GM12878 (cell line): ENCODE results near the gene TOP2B.

Experiments
- BHLHE40 ChIP-seq, 2 experiments: fragments of 450-650 bp in 1 of 2; IDR thresholded peaks; 2 replicates each; pipeline ENCODE4 v1.6.1; 2011 to 2017; ENCODE audit warnings: low read depth in 2 of 2, borderline replicate concordance in 1 of 2, improper control_type of control experiment in 1 of 2, low read length in 1 of 2, mild to moderate bottlenecking in 1 of 2
- EGR1 ChIP-seq, 2 experiments: IDR thresholded peaks; 1 replicate in 1 of 2; 2 replicates in 1 of 2; pipeline ENCODE4 v1.6.1; 2011 to 2012; ENCODE audit warnings: low read depth in 2 of 2, low read length in 2 of 2, borderline replicate concordance in 1 of 2, mild to moderate bottlenecking in 1 of 2, moderate library complexity in 1 of 2
- ESRRA ChIP-seq: IDR thresholded peaks from 2 replicates; pipeline ENCODE4 v1.6.1; 2012; ENCODE audit warnings: mild to moderate bottlenecking, low read length, improper control_type of control experiment
- EZH2 ChIP-seq: IDR thresholded peaks from 2 replicates; pipeline ENCODE4 v1.6.1; 2012; ENCODE audit warnings: low read depth, mild to moderate bottlenecking, control low read depth, inconsistent platforms, low read length, borderline replicate concordance; ENCODE audit not compliant: control insufficient read depth
- MTA3 ChIP-seq: IDR thresholded peaks from 2 replicates; pipeline ENCODE4 v1.6.1; 2012; ENCODE audit warnings: low read length, inconsistent platforms, borderline replicate concordance
- MYC ChIP-seq: IDR thresholded peaks from 2 replicates; pipeline ENCODE4 v1.6.1; 2011; ENCODE audit warnings: mild to moderate bottlenecking, low read length, moderate library complexity, inconsistent platforms; ENCODE audit not compliant: insufficient read depth, insufficient replicate concordance, insufficient read length, severe bottlenecking
- NFIC ChIP-seq: IDR thresholded peaks from 2 replicates; pipeline ENCODE4 v1.6.1; 2012; ENCODE audit warnings: low read depth, mild to moderate bottlenecking, inconsistent platforms, low read length, moderate library complexity
- RAD21 ChIP-seq: IDR thresholded peaks from 2 replicates; pipeline ENCODE4 v1.6.1; 2011; ENCODE audit warnings: mild to moderate bottlenecking, low read depth, low read length, moderate library complexity; ENCODE audit not compliant: insufficient read depth
- RAD51 ChIP-seq: fragments of 450-650 bp; IDR thresholded peaks from 2 replicates; pipeline ENCODE4 v1.6.1; 2016; ENCODE audit warnings: moderate library complexity, mild to moderate bottlenecking, inconsistent platforms
- RFX5 ChIP-seq: IDR thresholded peaks from 2 replicates; pipeline ENCODE4 v1.6.1; 2011; ENCODE audit warnings: low read depth, low read length, improper control_type of control experiment
- SIN3A ChIP-seq: IDR thresholded peaks from 2 replicates; pipeline ENCODE4 v1.6.1; 2012; ENCODE audit warnings: low read depth, low read length, improper control_type of control experiment
- TF ChIP-seq, protein P1 (sequence below), 3 experiments: IDR thresholded peaks in 2 of 3; conservative IDR thresholded peaks in 1 of 3; 2 replicates each; pipeline ENCODE4 v1.5.1; 2011; ENCODE audit warnings: low read depth in 3 of 3, low read length in 3 of 3, mild to moderate bottlenecking in 3 of 3, control low read depth in 2 of 3, moderate library complexity in 2 of 3, inconsistent platforms in 1 of 3, mixed read lengths in 1 of 3; ENCODE audit not compliant: control insufficient read depth in 2 of 3, insufficient read depth in 1 of 3; ENCODE audit errors: extremely low read depth in 1 of 3
- TF ChIP-seq, protein P2 (sequence below): IDR thresholded peaks from 2 replicates; pipeline ENCODE4 v1.6.1; 2011; ENCODE audit warnings: low read depth, low read length, improper control_type of control experiment, borderline replicate concordance

DNA sequence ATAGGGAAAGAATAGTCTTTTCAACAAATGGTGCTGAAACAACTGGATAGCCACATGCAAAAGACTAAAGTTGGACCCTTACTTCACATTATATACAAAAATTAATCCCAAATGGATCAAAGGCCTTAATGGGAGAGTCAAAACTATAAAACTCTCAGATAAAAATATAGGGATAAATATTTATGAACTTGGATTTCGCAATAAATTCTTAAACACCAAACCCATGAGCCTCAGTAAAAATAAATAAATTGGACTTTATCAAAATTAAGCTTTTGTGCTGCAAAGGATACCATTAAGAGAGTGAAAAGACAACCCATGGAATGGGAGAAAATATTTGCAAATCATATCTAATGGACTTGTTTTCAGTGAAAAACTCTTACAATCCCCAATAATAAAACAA, 18.7 kb upstream of the TOP2B start:
- TF ChIP-seq, protein P1, sequence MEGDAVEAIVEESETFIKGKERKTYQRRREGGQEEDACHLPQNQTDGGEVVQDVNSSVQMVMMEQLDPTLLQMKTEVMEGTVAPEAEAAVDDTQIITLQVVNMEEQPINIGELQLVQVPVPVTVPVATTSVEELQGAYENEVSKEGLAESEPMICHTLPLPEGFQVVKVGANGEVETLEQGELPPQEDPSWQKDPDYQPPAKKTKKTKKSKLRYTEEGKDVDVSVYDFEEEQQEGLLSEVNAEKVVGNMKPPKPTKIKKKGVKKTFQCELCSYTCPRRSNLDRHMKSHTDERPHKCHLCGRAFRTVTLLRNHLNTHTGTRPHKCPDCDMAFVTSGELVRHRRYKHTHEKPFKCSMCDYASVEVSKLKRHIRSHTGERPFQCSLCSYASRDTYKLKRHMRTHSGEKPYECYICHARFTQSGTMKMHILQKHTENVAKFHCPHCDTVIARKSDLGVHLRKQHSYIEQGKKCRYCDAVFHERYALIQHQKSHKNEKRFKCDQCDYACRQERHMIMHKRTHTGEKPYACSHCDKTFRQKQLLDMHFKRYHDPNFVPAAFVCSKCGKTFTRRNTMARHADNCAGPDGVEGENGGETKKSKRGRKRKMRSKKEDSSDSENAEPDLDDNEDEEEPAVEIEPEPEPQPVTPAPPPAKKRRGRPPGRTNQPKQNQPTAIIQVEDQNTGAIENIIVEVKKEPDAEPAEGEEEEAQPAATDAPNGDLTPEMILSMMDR (IDR thresholded peaks at IDR 0.05 in 2 of 3, conservative IDR thresholded peaks at IDR 0.05 in 1 of 3; ENCODE audit: control insufficient read depth in 2 of 3, extremely low read depth in 1 of 3, insufficient read depth in 1 of 3, low read depth in 3 of 3, low read length in 3 of 3), result no peak
- TF ChIP-seq MTA3 (no peak), SIN3A (no peak), RAD51 (no peak), MYC (no peak), NFIC (no peak), EGR1 (IDR thresholded peaks at IDR 0.05; ENCODE audit: borderline replicate concordance in 1 of 2, low read depth in 2 of 2, low read length in 2 of 2) (no peak), RAD21 (no peak), ESRRA (no peak), BHLHE40 (IDR thresholded peaks at IDR 0.05; ENCODE audit: borderline replicate concordance in 1 of 2, low read depth in 2 of 2, low read length in 1 of 2) (no peak), EZH2 (no peak), RFX5 (no peak)
- TF ChIP-seq, protein P2, sequence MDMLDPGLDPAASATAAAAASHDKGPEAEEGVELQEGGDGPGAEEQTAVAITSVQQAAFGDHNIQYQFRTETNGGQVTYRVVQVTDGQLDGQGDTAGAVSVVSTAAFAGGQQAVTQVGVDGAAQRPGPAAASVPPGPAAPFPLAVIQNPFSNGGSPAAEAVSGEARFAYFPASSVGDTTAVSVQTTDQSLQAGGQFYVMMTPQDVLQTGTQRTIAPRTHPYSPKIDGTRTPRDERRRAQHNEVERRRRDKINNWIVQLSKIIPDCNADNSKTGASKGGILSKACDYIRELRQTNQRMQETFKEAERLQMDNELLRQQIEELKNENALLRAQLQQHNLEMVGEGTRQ, result no peak
